Esophagus muscularis mucosa (tissue), 4 donors: Measurements from ENCODE around the gene CPNE5. TPM values are rescaled to one million over a fixed set of nuclear protein-coding genes. Genes with fewer than 3 reads are reported as not detected.

Source experiments
- DNase-seq: peaks from one replicate; pipeline ENCODE4 v3.0.0-alpha.2; 2017; ENCODE audit errors: extremely low spot score
- H3K27ac ChIP-seq, 4 donors: fragments of 200-600 bp; sonication (generic); replicated peaks in 1 of 4; 1 replicate in 3 of 4; 2 replicates in 1 of 4; pipeline ENCODE4 v1.5.1; 2016 to 2019; ENCODE audit warnings: mild to moderate bottlenecking in 1 of 4
- H3K27me3 ChIP-seq, 4 donors: fragments of 200-600 bp; sonication (generic); one replicate each; pipeline versions ENCODE4 v1.5.1 to v1.6.0; 2016 to 2019
- H3K36me3 ChIP-seq, 4 donors: fragments of 200-600 bp; sonication (generic); one replicate each; pipeline ENCODE4 v1.5.1; 2016 to 2019
- H3K4me1 ChIP-seq, 4 donors: fragments of 200-600 bp; sonication (generic); one replicate each; pipeline ENCODE4 v1.5.1; 2016 to 2019
- H3K4me3 ChIP-seq, 4 donors: fragments of 200-600 bp; sonication (generic); 1 replicate in 2 of 4; 2 replicates in 2 of 4; pipeline ENCODE4 v1.5.1; 2016 to 2019; ENCODE audit warnings: mild to moderate bottlenecking in 4 of 4, moderate library complexity in 1 of 4
- H3K9me3 ChIP-seq, 4 donors: fragments of 200-600 bp; sonication (generic); 1 replicate in 3 of 4; 2 replicates in 1 of 4; pipeline ENCODE4 v1.5.1; 2016 to 2019
- EP300 ChIP-seq: sonication (generic); formaldehyde crosslinking; IDR thresholded peaks from one replicate; pipeline ENCODE4 v1.6.1; 2017; ENCODE audit warnings: antibody characterized with exemption
- POLR2A ChIP-seq: fragments of 450-650 bp; IDR thresholded peaks from one replicate; pipeline ENCODE4 v1.6.1; 2017; ENCODE audit warnings: antibody characterized with exemption, moderate library complexity, mild to moderate bottlenecking, low read depth
- POLR2AphosphoS5 ChIP-seq, 2 donors: sonication (generic); formaldehyde crosslinking; IDR thresholded peaks; one replicate each; pipeline ENCODE4 v1.6.1; 2017; ENCODE audit warnings: antibody characterized with exemption in 2 of 2
- WGBS: methylation state at CpG from one replicate; pipeline ENCODE4 v1.1.5; 2018; 5-methylcytosine and 5-hydroxymethylcytosine counted together
- intact Hi-C: fragments of 100-400 bp; cut with DNase I; formaldehyde crosslinking; loops from one replicate; pipeline ENCODE4 v1.15.1; 2023
- total RNA-seq, 4 donors: library from RNA; depleted of rRNA; stranded (reverse); fragments of >200 nt; gene quantifications; one replicate each; pipeline versions ENCODE4 v1.1.0 to v1.2.1, GENCODE V29; 2016
- TF ChIP-seq, protein P1 (sequence below), 3 experiments: fragments of 200-600 bp in 2 of 3; fragments of 450-650 bp in 1 of 3; sonication (generic) in 2 of 3; IDR thresholded peaks; one replicate each; pipeline ENCODE4 v1.5.1; 2017 to 2019; ENCODE audit warnings: antibody characterized with exemption in 3 of 3, mild to moderate bottlenecking in 2 of 3, moderate library complexity in 1 of 3

The CPNE5 gene
- total RNA-seq, 4 donors from 2014 or later, result 2.1 to 4.6 (median 2.6) TPM

DNA sequence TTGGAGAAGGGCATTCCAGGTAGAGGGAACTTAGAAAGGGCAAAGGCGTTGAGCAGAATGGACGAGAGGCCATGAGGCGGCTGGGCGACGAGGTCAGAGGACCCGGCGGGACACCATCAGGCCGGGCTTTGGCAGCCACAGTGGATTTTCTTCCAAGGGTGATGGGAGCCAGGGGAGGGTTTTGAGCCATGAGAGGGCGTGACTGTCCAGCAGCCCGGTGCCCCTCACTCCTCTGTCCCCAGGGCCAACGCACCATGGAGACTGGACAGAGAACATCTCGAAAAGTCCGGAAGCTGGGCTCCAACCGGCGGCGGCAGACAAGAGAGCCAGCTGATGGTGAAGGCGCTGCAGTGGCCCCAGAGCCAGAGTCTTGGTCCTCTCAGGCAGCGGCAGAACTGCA lies 135.3 kb downstream of the CPNE5 start:
- 96% methylated on average over 18 of the region's 18 CpGs for WGBS
- no peak for DNase-seq
- no peaks in the 10 kb centered on the region for H3K4me1 ChIP-seq
- no peaks in the 10 kb centered on the region for H3K27me3 ChIP-seq
- H3K9me3 ChIP-seq, result no peaks in the 10 kb centered on the region
- no peaks in the 10 kb centered on the region for H3K36me3 ChIP-seq
- H3K27ac ChIP-seq, result no peak overlapping the region
- TF ChIP-seq POLR2AphosphoS5 (IDR thresholded peaks at IDR 0.05), result no peak
- TF ChIP-seq, protein P1, sequence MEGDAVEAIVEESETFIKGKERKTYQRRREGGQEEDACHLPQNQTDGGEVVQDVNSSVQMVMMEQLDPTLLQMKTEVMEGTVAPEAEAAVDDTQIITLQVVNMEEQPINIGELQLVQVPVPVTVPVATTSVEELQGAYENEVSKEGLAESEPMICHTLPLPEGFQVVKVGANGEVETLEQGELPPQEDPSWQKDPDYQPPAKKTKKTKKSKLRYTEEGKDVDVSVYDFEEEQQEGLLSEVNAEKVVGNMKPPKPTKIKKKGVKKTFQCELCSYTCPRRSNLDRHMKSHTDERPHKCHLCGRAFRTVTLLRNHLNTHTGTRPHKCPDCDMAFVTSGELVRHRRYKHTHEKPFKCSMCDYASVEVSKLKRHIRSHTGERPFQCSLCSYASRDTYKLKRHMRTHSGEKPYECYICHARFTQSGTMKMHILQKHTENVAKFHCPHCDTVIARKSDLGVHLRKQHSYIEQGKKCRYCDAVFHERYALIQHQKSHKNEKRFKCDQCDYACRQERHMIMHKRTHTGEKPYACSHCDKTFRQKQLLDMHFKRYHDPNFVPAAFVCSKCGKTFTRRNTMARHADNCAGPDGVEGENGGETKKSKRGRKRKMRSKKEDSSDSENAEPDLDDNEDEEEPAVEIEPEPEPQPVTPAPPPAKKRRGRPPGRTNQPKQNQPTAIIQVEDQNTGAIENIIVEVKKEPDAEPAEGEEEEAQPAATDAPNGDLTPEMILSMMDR (IDR thresholded peaks at IDR 0.05), result no peak
- no peak for TF ChIP-seq EP300
- no peak for TF ChIP-seq POLR2A
- intact Hi-C loops, result no loop called here
- H3K4me3 ChIP-seq, result no peak overlapping the region

DNA sequence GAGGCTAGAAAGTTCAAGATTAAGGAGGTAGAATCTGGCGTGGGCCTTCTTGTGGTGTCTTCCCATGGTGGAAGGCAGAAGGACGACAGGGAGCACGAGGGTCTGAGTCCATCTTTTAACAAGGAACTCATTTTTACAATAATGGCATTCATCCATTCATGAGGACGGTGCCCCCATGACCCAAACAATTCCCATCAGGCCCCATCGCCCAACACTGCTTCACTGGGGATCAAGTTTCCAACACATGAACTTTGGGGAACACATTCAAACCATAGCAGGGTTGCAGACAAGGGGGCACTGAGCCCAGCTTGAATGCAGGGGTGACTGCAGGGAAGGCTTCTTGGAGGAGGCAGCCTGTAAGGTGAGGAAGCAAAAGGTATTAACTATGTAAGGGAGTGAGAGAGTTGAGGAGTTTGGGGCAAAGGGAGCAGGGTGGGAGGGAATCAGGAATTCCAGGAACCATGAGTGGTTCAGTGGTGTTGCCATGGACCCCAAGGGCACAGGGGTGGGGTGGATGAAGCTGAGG lies 136.1 kb downstream of the CPNE5 start:
- no peak for DNase-seq
- Histone ChIP-seq H3K4me3 (no peak overlapping the region), H3K4me1 (no peaks in the 10 kb centered on the region), H3K27ac (no peak overlapping the region), H3K9me3 (no peaks in the 10 kb centered on the region), H3K36me3 (no peaks in the 10 kb centered on the region), H3K27me3 (no peaks in the 10 kb centered on the region)
- WGBS, result 87% methylated on average over 5 of the region's 5 CpGs
- intact Hi-C loops, result no loop called here
- TF ChIP-seq, protein P1 (IDR thresholded peaks at IDR 0.05), result no peak
- no peak for TF ChIP-seq POLR2A
- TF ChIP-seq EP300, result no peak
- no peak for TF ChIP-seq POLR2AphosphoS5 (IDR thresholded peaks at IDR 0.05)

DNA sequence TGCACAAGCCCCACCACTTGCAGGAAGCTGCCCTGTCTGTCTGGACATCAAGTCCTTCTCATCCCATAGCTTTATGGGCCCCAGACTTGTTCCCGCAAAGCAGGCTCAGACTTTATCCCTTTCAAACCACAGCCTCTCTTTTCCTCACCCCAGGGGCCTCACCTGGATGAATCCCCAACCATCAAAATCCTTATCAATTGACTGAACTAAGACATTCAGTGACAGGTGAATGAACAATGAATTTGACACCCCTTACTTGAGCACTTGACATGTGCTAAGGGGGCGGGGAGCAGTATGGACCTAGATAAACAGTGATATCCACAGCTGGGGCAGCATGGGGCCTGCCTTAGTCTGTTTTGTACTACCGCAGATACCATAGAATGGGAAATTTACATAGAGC lies 136.6 kb downstream of the CPNE5 start:
- H3K27me3 ChIP-seq, result no peaks in the 10 kb centered on the region
- no peak overlapping the region for H3K27ac ChIP-seq
- intact Hi-C loops, result no loop called here
- DNase-seq, result no peak
- WGBS, result 91% methylated on average over 3 of the region's 3 CpGs
- H3K4me3 ChIP-seq, result no peak overlapping the region
- no peaks in the 10 kb centered on the region for H3K36me3 ChIP-seq
- no peaks in the 10 kb centered on the region for H3K9me3 ChIP-seq
- TF ChIP-seq, protein P1 (IDR thresholded peaks at IDR 0.05), result no peak
- TF ChIP-seq POLR2A (no peak), POLR2AphosphoS5 (IDR thresholded peaks at IDR 0.05) (no peak), EP300 (no peak)
- H3K4me1 ChIP-seq, result no peaks in the 10 kb centered on the region

DNA sequence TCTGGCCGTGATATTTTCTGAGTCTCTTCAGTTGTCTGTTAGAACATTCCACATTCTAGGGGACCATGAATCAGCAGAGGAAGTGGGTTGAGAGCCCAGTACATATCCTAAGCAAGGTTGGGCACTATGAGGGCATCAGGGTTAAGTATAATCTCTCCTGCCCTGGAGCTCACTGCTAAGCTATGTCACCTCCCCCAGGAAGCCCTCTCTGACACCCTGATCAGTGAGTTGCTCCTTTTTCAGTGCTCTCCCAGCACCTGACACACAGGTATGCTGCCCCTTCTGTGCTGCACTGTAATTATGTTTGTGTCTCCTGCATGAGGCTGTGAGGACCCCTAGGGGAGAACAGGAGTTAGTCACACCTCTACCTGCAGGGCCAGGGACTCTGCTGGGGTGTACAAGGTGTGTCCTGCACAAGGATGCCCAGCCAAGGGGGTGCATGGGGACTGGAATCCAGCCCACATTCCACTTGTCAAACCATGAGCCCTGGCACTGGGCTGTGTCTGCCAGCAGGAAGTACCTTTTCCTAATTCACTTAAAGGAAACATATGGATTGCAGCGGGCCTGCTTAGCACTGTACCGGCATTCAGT lies 137.7 kb downstream of the CPNE5 start:
- Histone ChIP-seq H3K4me3 (no peak overlapping the region), H3K27ac (no peak overlapping the region), H3K9me3 (no peaks in the 10 kb centered on the region), H3K36me3 (no peaks in the 10 kb centered on the region), H3K4me1 (no peaks in the 10 kb centered on the region), H3K27me3 (no peaks in the 10 kb centered on the region)
- intact Hi-C loops, result no loop called here
- TF ChIP-seq, protein P1 (IDR thresholded peaks at IDR 0.05), result no peak
- TF ChIP-seq POLR2AphosphoS5 (IDR thresholded peaks at IDR 0.05) (no peak), POLR2A (no peak), EP300 (no peak)
- no peak for DNase-seq
- WGBS, result 81% methylated on average over 3 of the region's 3 CpGs

DNA sequence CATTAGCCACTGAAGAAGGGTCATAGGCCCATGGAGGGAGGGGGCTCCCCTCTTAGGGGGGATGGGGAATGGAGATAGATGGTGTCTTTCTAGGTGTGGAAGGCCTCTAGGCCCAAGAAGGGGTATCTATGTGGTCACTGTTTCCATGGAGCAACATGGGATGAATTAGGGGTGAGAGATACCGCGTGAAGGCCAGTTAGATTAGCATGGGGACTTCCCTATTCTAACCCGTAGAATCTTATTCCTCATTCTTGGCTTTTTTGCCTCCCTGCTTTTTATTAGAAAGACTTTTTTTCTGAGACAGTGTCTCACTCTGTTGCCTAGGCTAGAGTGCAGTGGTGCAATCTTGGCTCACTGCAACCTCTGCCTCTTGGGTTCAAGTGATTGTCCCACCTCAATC lies 138.4 kb downstream of the CPNE5 start:
- no peak overlapping the region for H3K27ac ChIP-seq
- H3K4me3 ChIP-seq, result no peak overlapping the region
- no peaks in the 10 kb centered on the region for H3K27me3 ChIP-seq
- no peaks in the 10 kb centered on the region for H3K9me3 ChIP-seq
- H3K4me1 ChIP-seq, result no peaks in the 10 kb centered on the region
- H3K36me3 ChIP-seq, result no peaks in the 10 kb centered on the region
- intact Hi-C loops, result no loop called here
- DNase-seq, result no peak
- 59% methylated on average over 3 of the region's 3 CpGs for WGBS
- TF ChIP-seq EP300, result no peak
- no peak for TF ChIP-seq POLR2AphosphoS5 (IDR thresholded peaks at IDR 0.05)
- TF ChIP-seq, protein P1 (IDR thresholded peaks at IDR 0.05), result no peak
- no peak for TF ChIP-seq POLR2A
